Measurements from ENCODE around the gene RETREG3. TPM values are rescaled to one million over a fixed set of nuclear protein-coding genes. Genes with fewer than 3 reads are reported as not detected.

Gene RETREG3
- total and polyA plus RNA-seq, 2 of the 13 experiments (the other 11 are each of a cell fraction or from before 2014, with no cell fraction given) = 47.0 to 55.8 TPM

GRCh38 chr17:42561897-42562387, 47.2 kb downstream of the RETREG3 start, which contains the start of gene COASY (continued):
- TF ChIP-seq SRY (CRISPR knock-in tag; IDR thresholded peaks at IDR 0.05) (no peak; the same call in none of the 2 replicates), CREM (IDR thresholded peaks at IDR 0.05) (peak; percentile 87), CREM (CRISPR knock-in tag; IDR thresholded peaks at IDR 0.05) (no peak), ZNF329 (CRISPR knock-in tag; IDR thresholded peaks at IDR 0.05; ENCODE audit: low read depth) (peak; percentile 21; the same call in 1 of the 2 replicates), ZNF468 (CRISPR knock-in tag; IDR thresholded peaks at IDR 0.05) (no peak), MED8 (CRISPR knock-in tag; IDR thresholded peaks at IDR 0.05; ENCODE audit: insufficient replicate concordance) (no peak), ATF7-NPFF (CRISPR knock-in tag; IDR thresholded peaks at IDR 0.05; ENCODE audit: low read depth) (peak; percentile 13), NONO (IDR thresholded peaks at IDR 0.05) (no peak), NONO (CRISPR knock-in tag; conservative IDR thresholded peaks at IDR 0.05) (peak; percentile 93), ZNF292 (CRISPR knock-in tag; IDR thresholded peaks at IDR 0.05; ENCODE audit: borderline replicate concordance, low read depth) (no peak), ZNF274 (CRISPR knock-in tag; IDR thresholded peaks at IDR 0.05) (0 out of 2 replicates have a peak, but pooled peaks have one; percentile 64), BRD4 (CRISPR knock-in tag; IDR thresholded peaks at IDR 0.05) (no peak), SKIL (CRISPR knock-in tag; IDR thresholded peaks at IDR 0.05; ENCODE audit: borderline replicate concordance) (no peak), ZSCAN25 (CRISPR knock-in tag; IDR thresholded peaks at IDR 0.05) (no peak; the same call in none of the 2 replicates), ZNF143 (CRISPR knock-in tag; IDR thresholded peaks at IDR 0.05) (peak; percentile 69; the same call in 1 of the 2 replicates), PTBP1 (IDR thresholded peaks at IDR 0.05; ENCODE audit: low read depth, low read length, poor library complexity, severe bottlenecking) (no peak), SNAPC5 (CRISPR knock-in tag; IDR thresholded peaks at IDR 0.05; ENCODE audit: borderline replicate concordance) (no peak), MEF2D (CRISPR knock-in tag; IDR thresholded peaks at IDR 0.05) (peak; percentile 35; the same call in 1 of the 2 replicates), ZIK1 (CRISPR knock-in tag; IDR thresholded peaks at IDR 0.05; ENCODE audit: borderline replicate concordance, low read depth) (no peak), ZSCAN5A (CRISPR knock-in tag; IDR thresholded peaks at IDR 0.05; ENCODE audit: borderline replicate concordance) (peak; percentile 94; the same call in 1 of the 2 replicates), ZNF430 (CRISPR knock-in tag; IDR thresholded peaks at IDR 0.05) (peak; percentile 89), ZNF513 (CRISPR knock-in tag; conservative IDR thresholded peaks at IDR 0.05) (no peak), SALL1 (CRISPR knock-in tag; IDR thresholded peaks at IDR 0.05) (peak; percentile 82), MLX (CRISPR knock-in tag; IDR thresholded peaks at IDR 0.05) (peak; percentile 79; the same call in 1 of the 2 replicates)

Data from HepG2 (cell line).